HL-60 (cell line): ENCODE measurements around the gene EMD.

Experiments
- DNase-seq, 2 experiments: peaks; one replicate each; pipeline ENCODE4 v3.0.0-alpha.2; 2010 to 2020; ENCODE audit warnings: low read depth in 1 of 2, low spot score in 1 of 2
- H3K27ac ChIP-seq: fragments of 250-450 bp; sonication (Bioruptor Pico); replicated peaks from 2 replicates; pipeline ENCODE4 v1.5.1; 2020; ENCODE audit warnings: mild to moderate bottlenecking, moderate library complexity
- H3K27me3 ChIP-seq: fragments of 250-450 bp; sonication (Bioruptor Pico); 2 replicates; pipeline ENCODE4 v1.5.1; 2021; ENCODE audit warnings: mild to moderate bottlenecking, moderate library complexity; ENCODE audit not compliant: insufficient read depth, poor library complexity, severe bottlenecking
- H3K4me3 ChIP-seq: replicated peaks from 2 replicates; pipeline ENCODE4 v1.5.1; 2011; ENCODE audit warnings: mild to moderate bottlenecking, control low read depth, low read length; ENCODE audit not compliant: insufficient read depth
- CTCF ChIP-seq: IDR thresholded peaks from one replicate; pipeline ENCODE4 v1.5.1; 2011; ENCODE audit warnings: low read length, control low read depth, inconsistent platforms; ENCODE audit not compliant: insufficient read depth
- GABPA ChIP-seq: IDR thresholded peaks from 2 replicates; pipeline ENCODE4 v1.6.1; 2012; ENCODE audit warnings: low read depth
- POLR2AphosphoS5 ChIP-seq: IDR thresholded peaks from 2 replicates; pipeline ENCODE4 v1.6.1; 2012; ENCODE audit warnings: low read depth
- SPI1 ChIP-seq: IDR thresholded peaks from 2 replicates; pipeline ENCODE4 v1.6.1; 2012; ENCODE audit warnings: low read depth, mild to moderate bottlenecking, borderline replicate concordance
- TF ChIP-seq, protein P1 (sequence below): IDR thresholded peaks from 2 replicates; pipeline ENCODE4 v1.6.1; 2012; ENCODE audit warnings: low read depth; ENCODE audit not compliant: insufficient replicate concordance

The EMD gene

GRCh38 chrX:154403192-154403591 lies 24.1 kb downstream of the EMD start:
- TF ChIP-seq GABPA (no peak), SPI1 (no peak), POLR2AphosphoS5 (no peak), CTCF (no peak)
- TF ChIP-seq, protein P1, sequence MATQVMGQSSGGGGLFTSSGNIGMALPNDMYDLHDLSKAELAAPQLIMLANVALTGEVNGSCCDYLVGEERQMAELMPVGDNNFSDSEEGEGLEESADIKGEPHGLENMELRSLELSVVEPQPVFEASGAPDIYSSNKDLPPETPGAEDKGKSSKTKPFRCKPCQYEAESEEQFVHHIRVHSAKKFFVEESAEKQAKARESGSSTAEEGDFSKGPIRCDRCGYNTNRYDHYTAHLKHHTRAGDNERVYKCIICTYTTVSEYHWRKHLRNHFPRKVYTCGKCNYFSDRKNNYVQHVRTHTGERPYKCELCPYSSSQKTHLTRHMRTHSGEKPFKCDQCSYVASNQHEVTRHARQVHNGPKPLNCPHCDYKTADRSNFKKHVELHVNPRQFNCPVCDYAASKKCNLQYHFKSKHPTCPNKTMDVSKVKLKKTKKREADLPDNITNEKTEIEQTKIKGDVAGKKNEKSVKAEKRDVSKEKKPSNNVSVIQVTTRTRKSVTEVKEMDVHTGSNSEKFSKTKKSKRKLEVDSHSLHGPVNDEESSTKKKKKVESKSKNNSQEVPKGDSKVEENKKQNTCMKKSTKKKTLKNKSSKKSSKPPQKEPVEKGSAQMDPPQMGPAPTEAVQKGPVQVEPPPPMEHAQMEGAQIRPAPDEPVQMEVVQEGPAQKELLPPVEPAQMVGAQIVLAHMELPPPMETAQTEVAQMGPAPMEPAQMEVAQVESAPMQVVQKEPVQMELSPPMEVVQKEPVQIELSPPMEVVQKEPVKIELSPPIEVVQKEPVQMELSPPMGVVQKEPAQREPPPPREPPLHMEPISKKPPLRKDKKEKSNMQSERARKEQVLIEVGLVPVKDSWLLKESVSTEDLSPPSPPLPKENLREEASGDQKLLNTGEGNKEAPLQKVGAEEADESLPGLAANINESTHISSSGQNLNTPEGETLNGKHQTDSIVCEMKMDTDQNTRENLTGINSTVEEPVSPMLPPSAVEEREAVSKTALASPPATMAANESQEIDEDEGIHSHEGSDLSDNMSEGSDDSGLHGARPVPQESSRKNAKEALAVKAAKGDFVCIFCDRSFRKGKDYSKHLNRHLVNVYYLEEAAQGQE: no peak
- no peak for DNase-seq
- Histone ChIP-seq H3K27ac (no peak overlapping the region), H3K4me3 (no peak overlapping the region), H3K27me3 (no peaks in the 10 kb centered on the region)

- TF ChIP-seq SPI1 (no peak), POLR2AphosphoS5 (no peak), CTCF (no peak), GABPA (no peak)
- TF ChIP-seq, protein P1: no peak
- Histone ChIP-seq H3K27me3 (no peaks in the 10 kb centered on the region), H3K27ac (no peak overlapping the region), H3K4me3 (no peak overlapping the region)
- no peak for DNase-seq
These were observed 24.8 kb downstream of the EMD start for GRCh38 chrX:154403858-154404257.

GRCh38 chrX:154404625-154405192 lies 25.6 kb downstream of the EMD start:
- no peak overlapping the region for H3K4me3 ChIP-seq
- TF ChIP-seq POLR2AphosphoS5 (no peak), GABPA (no peak), CTCF (no peak), SPI1 (no peak)
- TF ChIP-seq, protein P1: no peak
- no peak overlapping the region for H3K27ac ChIP-seq
- DNase-seq: no peak
- no peaks in the 10 kb centered on the region for H3K27me3 ChIP-seq
